ENCODE measurements around the gene ZNF593. TPM values are rescaled to one million over a fixed set of nuclear protein-coding genes. Genes with fewer than 3 reads are reported as not detected.
A peak's percentile ranks its signal among the peaks of the same experiment; 100 is the strongest.

The ZNF593 gene
- total RNA-seq, 1 donor from 2014 or later, result 35.9 TPM

DNA sequence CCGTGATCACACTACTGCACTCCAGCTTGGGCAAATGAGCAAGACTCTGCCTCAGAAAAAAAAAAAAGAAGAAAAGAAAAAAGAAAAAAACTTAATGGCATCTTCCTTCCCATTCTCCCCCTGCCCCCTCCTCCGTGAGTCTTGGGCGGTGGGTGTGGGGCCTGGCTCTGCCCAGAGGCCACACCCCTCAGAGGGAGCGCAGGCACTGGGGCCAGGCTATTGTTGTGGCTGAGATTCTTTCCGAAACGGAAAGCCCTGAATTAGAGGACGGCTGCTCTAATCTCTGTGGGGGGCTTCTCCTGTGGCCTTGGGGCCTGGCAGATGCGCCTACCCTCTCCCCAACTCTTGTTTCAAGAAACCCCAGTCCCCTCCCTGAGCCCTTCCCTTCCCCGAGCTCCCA is 15.0 kb upstream of the ZNF593 start:
- Mint-ChIP-seq H3K9me3 (ENCODE audit: unreplicated experiment) (peaks cover under 1% of the 10 kb centered on the region), H3K4me3 (ENCODE audit: unreplicated experiment) (peak overlapping the region; percentile 49), H3K4me1 (ENCODE audit: low read depth, unreplicated experiment) (peaks cover 21% of the 10 kb centered on the region), H3K27ac (ENCODE audit: unreplicated experiment) (no peak overlapping the region), H3K36me3 (ENCODE audit: unreplicated experiment) (no peaks in the 10 kb centered on the region), H3K27me3 (ENCODE audit: unreplicated experiment) (peaks cover 5% of the 10 kb centered on the region)
- TF ChIP-seq, protein P1, sequence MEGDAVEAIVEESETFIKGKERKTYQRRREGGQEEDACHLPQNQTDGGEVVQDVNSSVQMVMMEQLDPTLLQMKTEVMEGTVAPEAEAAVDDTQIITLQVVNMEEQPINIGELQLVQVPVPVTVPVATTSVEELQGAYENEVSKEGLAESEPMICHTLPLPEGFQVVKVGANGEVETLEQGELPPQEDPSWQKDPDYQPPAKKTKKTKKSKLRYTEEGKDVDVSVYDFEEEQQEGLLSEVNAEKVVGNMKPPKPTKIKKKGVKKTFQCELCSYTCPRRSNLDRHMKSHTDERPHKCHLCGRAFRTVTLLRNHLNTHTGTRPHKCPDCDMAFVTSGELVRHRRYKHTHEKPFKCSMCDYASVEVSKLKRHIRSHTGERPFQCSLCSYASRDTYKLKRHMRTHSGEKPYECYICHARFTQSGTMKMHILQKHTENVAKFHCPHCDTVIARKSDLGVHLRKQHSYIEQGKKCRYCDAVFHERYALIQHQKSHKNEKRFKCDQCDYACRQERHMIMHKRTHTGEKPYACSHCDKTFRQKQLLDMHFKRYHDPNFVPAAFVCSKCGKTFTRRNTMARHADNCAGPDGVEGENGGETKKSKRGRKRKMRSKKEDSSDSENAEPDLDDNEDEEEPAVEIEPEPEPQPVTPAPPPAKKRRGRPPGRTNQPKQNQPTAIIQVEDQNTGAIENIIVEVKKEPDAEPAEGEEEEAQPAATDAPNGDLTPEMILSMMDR (IDR thresholded peaks at IDR 0.05; ENCODE audit: partially characterized antibody, unreplicated experiment), result no peak
- DNase-seq, result no peak

DNA sequence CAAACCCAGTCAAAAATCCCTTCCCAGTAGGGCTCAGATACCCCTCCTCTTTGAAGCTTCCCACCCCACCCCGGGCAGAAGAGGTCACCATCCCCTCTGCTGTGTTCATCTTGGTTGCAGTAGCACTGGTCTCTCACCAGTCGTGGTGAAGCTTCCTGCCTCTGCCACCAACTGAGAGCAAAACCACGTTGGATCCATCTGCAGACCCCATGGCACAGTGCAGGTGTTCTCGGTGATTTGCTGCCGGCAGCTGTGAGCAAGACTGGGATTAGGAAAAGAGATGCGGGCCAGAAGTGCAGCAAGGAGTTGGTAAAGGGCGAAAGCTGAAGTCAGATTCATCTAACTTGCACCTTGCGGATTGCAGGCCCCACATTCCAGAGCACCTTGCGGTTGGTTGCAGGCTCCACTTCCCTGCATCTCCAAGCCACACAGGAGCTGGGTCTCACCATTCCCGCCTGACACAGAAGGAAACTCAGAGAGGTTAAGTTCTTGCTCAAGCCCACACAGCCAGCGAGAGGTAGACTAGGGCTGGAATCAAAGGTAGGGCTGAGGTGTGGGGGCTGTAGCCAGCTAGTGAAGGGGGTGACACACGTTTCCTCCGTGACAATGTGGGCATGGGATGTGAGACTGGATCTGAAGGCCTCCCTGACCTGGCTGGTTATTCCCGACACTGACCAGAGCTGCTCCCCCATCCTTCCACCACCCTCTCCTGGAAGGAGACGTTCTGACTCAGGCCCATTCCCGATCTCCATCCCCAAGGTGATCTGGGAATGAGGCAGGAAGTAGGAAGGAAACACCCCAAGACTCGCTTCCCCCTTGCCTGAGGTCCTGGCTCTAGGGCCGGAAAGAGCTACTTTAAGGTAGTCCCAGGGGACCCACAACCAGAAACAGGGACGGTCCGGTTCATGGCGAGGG is 14.1 kb upstream of the ZNF593 start:
- TF ChIP-seq, protein P1 (IDR thresholded peaks at IDR 0.05; ENCODE audit: partially characterized antibody, unreplicated experiment), result no peak
- Mint-ChIP-seq H3K36me3 (ENCODE audit: unreplicated experiment) (no peaks in the 10 kb centered on the region), H3K4me1 (ENCODE audit: low read depth, unreplicated experiment) (peaks cover 21% of the 10 kb centered on the region), H3K4me3 (ENCODE audit: unreplicated experiment) (no peak overlapping the region), H3K27ac (ENCODE audit: unreplicated experiment) (no peak overlapping the region), H3K9me3 (ENCODE audit: unreplicated experiment) (peaks cover 2% of the 10 kb centered on the region), H3K27me3 (ENCODE audit: unreplicated experiment) (peaks cover 5% of the 10 kb centered on the region)
- DNase-seq, result no peak

DNA sequence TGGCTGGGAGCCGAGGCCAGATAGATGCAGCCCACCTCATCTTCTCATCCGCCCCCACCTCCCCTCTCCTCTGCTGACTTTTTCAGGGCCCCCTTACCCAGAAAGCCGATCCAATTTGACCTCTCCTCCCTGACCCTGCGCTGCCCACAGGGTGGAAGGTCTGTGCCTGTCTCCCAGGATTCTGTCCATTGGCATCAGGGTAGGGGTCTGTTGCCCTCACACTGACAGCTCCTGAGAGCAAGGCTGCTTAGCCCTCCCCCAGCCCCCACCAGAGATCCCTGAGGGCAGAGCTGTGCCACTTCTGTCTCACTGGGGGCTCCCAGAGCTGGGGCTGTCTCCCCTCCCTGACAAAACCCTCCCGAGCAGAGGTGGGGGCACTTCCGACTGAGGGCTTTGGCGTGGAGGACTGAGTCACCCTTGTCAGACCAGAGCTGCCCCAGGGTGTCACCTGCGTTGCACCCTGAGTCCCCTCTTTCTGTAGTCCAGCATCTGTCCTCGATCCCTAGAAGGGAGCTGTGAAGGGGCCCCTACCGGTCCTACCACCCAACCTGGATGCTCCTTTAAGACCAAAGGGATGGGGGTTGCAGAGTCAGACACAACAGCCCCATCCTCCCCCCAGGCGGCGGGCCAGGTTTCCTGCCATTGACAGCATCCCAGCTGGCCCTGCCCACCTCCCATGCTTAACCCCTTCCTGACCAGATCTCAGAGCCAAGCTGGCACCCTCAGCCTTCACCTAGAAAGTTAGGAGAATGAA is 13.2 kb upstream of the ZNF593 start:
- no peaks in the 10 kb centered on the region for H3K36me3 Mint-ChIP-seq (ENCODE audit: unreplicated experiment)
- no peak overlapping the region for H3K27ac Mint-ChIP-seq (ENCODE audit: unreplicated experiment)
- H3K27me3 Mint-ChIP-seq (ENCODE audit: unreplicated experiment), result peaks cover 5% of the 10 kb centered on the region
- TF ChIP-seq, protein P1 (IDR thresholded peaks at IDR 0.05; ENCODE audit: partially characterized antibody, unreplicated experiment), result no peak
- H3K9me3 Mint-ChIP-seq (ENCODE audit: unreplicated experiment), result peaks cover 2% of the 10 kb centered on the region
- peaks cover 20% of the 10 kb centered on the region for H3K4me1 Mint-ChIP-seq (ENCODE audit: low read depth, unreplicated experiment)
- DNase-seq, result peak; percentile 46
- H3K4me3 Mint-ChIP-seq (ENCODE audit: unreplicated experiment), result peak overlapping the region; percentile 25

DNA sequence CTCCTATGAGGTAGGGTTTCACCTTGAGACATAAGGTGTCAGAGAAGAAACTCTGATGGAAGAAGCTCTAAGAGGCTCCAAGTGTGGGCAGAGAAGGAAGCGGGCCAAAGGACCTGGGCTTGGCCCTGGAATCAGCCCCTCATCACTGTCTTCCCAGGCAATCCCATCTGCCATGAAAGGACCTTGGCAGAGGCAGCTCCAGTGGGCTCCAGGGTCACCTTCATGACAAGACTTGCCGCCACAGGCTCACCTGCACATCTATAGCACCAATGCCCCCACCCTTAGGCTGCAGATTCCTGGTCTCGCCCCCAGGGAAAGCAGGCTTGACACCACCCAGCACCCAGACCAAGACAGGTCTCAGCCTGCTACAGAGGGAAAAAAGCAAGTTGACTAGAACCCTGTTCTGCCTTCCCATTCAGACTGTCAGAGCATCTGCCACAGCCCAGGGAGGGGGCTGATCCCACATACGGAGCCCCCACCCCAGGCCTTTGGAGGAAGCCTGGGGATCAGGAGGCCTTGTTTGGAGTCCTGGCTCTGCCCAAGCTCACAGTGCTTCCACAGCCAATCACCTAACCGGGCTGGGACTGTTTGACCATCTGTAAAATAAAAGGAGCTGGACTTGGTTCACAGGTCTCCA is 11.3 kb upstream of the ZNF593 start:
- H3K36me3 Mint-ChIP-seq (ENCODE audit: unreplicated experiment), result no peaks in the 10 kb centered on the region
- DNase-seq, result no peak
- TF ChIP-seq, protein P1 (IDR thresholded peaks at IDR 0.05; ENCODE audit: partially characterized antibody, unreplicated experiment), result no peak
- no peak overlapping the region for H3K27ac Mint-ChIP-seq (ENCODE audit: unreplicated experiment)
- H3K4me3 Mint-ChIP-seq (ENCODE audit: unreplicated experiment), result no peak overlapping the region
- peaks cover 2% of the 10 kb centered on the region for H3K9me3 Mint-ChIP-seq (ENCODE audit: unreplicated experiment)
- peaks cover 15% of the 10 kb centered on the region for H3K4me1 Mint-ChIP-seq (ENCODE audit: low read depth, unreplicated experiment)
- peaks cover 7% of the 10 kb centered on the region for H3K27me3 Mint-ChIP-seq (ENCODE audit: unreplicated experiment)
